Liver (tissue), 9 donors: ENCODE data around the gene CLEC4C. TPM values are rescaled to one million over a fixed set of nuclear protein-coding genes. Genes with fewer than 3 reads are reported as not detected.

Experiments used
- DNase-seq: peaks from one replicate; pipeline ENCODE4 v3.0.0-alpha.2; 2017; ENCODE audit warnings: low spot score
- H3K27ac ChIP-seq, 2 donors: one replicate each; pipeline ENCODE4 v1.7.0; 2013; ENCODE audit warnings: inconsistent platforms in 2 of 2, low read length in 2 of 2, control low read depth in 1 of 2, low read depth in 1 of 2, mild to moderate bottlenecking in 1 of 2
- H3K27me3 ChIP-seq, 4 donors: one replicate each; pipeline versions ENCODE4 v1.6.1 to v1.7.0; 2013; ENCODE audit warnings: low read length in 3 of 4, inconsistent platforms in 1 of 4, mild to moderate bottlenecking in 1 of 4, moderate library complexity in 1 of 4; ENCODE audit not compliant: control insufficient read depth in 4 of 4, insufficient read depth in 4 of 4
- H3K36me3 ChIP-seq, 4 donors: one replicate each; pipeline versions ENCODE4 v1.6.1 to v1.7.0; 2013; ENCODE audit warnings: low read length in 3 of 4, mild to moderate bottlenecking in 3 of 4, low read depth in 1 of 4, moderate library complexity in 1 of 4; ENCODE audit not compliant: control insufficient read depth in 4 of 4, insufficient read depth in 3 of 4
- H3K4me1 ChIP-seq, 4 donors: one replicate each; pipeline versions ENCODE4 v1.6.1 to v1.7.0; 2013; ENCODE audit warnings: low read length in 3 of 4, mild to moderate bottlenecking in 3 of 4, moderate library complexity in 1 of 4; ENCODE audit not compliant: control insufficient read depth in 4 of 4, insufficient read depth in 4 of 4
- H3K4me3 ChIP-seq, 3 donors: one replicate each; pipeline versions ENCODE4 v1.6.1 to v1.7.0; 2013; ENCODE audit warnings: low read length in 3 of 3, control low read depth in 1 of 3, low read depth in 1 of 3, mild to moderate bottlenecking in 1 of 3
- H3K9ac ChIP-seq, 2 donors: one replicate each; pipeline ENCODE4 v1.7.0; 2013; ENCODE audit warnings: low read length in 2 of 2, mild to moderate bottlenecking in 2 of 2, moderate library complexity in 2 of 2, control low read depth in 1 of 2, low read depth in 1 of 2
- H3K9me3 ChIP-seq, 4 donors: one replicate each; pipeline versions ENCODE4 v1.6.1 to v1.7.0; 2013; ENCODE audit warnings: low read length in 3 of 4; ENCODE audit not compliant: control insufficient read depth in 4 of 4
- ATF3 ChIP-seq: IDR thresholded peaks from 2 replicates; pipeline ENCODE4 v1.6.1; 2016; ENCODE audit warnings: antibody characterized with exemption
- CTCF ChIP-seq: fragments of 150-350 bp; IDR thresholded peaks from 2 replicates; pipeline ENCODE4 v1.5.1; 2017; ENCODE audit warnings: improper control_type of control experiment, low read depth, low read length; ENCODE audit not compliant: missing input control
- EGR1 ChIP-seq, 2 donors: IDR thresholded peaks; 2 replicates each; pipeline ENCODE4 v1.6.1; 2016 to 2018; ENCODE audit warnings: antibody characterized with exemption in 2 of 2, low read depth in 2 of 2
- FOXA1 ChIP-seq: IDR thresholded peaks from 2 replicates; pipeline ENCODE4 v1.6.1; 2016; ENCODE audit warnings: antibody characterized with exemption
- FOXA2 ChIP-seq: IDR thresholded peaks from 2 replicates; pipeline ENCODE4 v1.6.1; 2016; ENCODE audit warnings: antibody characterized with exemption
- GABPA ChIP-seq, 2 donors: IDR thresholded peaks in 1 of 2; conservative IDR thresholded peaks in 1 of 2; 2 replicates each; pipeline ENCODE4 v1.6.1; 2016; ENCODE audit warnings: antibody characterized with exemption in 2 of 2, mild to moderate bottlenecking in 1 of 2, moderate library complexity in 1 of 2
- HNF4A ChIP-seq, 2 donors: conservative IDR thresholded peaks; 2 replicates each; pipeline ENCODE4 v1.6.1; 2016; ENCODE audit warnings: antibody characterized with exemption in 2 of 2, mild to moderate bottlenecking in 2 of 2
- HNF4G ChIP-seq: IDR thresholded peaks from 2 replicates; pipeline ENCODE4 v1.6.1; 2016; ENCODE audit warnings: antibody characterized with exemption
- JUND ChIP-seq, 2 donors: IDR thresholded peaks; 2 replicates each; pipeline ENCODE4 v1.6.1; 2016; ENCODE audit warnings: antibody characterized with exemption in 2 of 2
- MAX ChIP-seq: IDR thresholded peaks from 2 replicates; pipeline ENCODE4 v1.6.1; 2016; ENCODE audit warnings: antibody characterized with exemption
- NR2F2 ChIP-seq: IDR thresholded peaks from 2 replicates; pipeline ENCODE4 v1.6.1; 2016; ENCODE audit warnings: antibody characterized with exemption
- RAD21 ChIP-seq, 2 donors: IDR thresholded peaks; 2 replicates each; pipeline ENCODE4 v1.6.1; 2016; ENCODE audit warnings: antibody characterized with exemption in 2 of 2, mild to moderate bottlenecking in 2 of 2
- REST ChIP-seq: IDR thresholded peaks from 2 replicates; pipeline ENCODE4 v1.6.1; 2016; ENCODE audit warnings: antibody characterized with exemption, mild to moderate bottlenecking
- RXRA ChIP-seq, 2 donors: IDR thresholded peaks; 2 replicates each; pipeline ENCODE4 v1.6.1; 2017 to 2018; ENCODE audit warnings: antibody characterized with exemption in 2 of 2, mild to moderate bottlenecking in 1 of 2
- SP1 ChIP-seq: IDR thresholded peaks from 2 replicates; pipeline ENCODE4 v1.6.1; 2018; ENCODE audit warnings: antibody characterized with exemption, mild to moderate bottlenecking
- TAF1 ChIP-seq: conservative IDR thresholded peaks from 2 replicates; pipeline ENCODE4 v1.6.1; 2016; ENCODE audit warnings: antibody characterized with exemption, mild to moderate bottlenecking
- YY1 ChIP-seq: IDR thresholded peaks from 2 replicates; pipeline ENCODE4 v1.6.1; 2016; ENCODE audit warnings: antibody characterized with exemption, mild to moderate bottlenecking
- ZBTB33 ChIP-seq: IDR thresholded peaks from 2 replicates; pipeline ENCODE4 v1.6.1; 2016; ENCODE audit warnings: antibody characterized with exemption
- WGBS: extraction: QIAGEN DNeasy Blood & Tissue Kit; methylation state at CpG from one replicate; pipeline ENCODE4 v1.1.7; 2013; 5-methylcytosine and 5-hydroxymethylcytosine counted together
- polyA plus RNA-seq, 2 donors: library from polyadenylated mRNA; stranded (reverse) in 1 of 2; unstranded in 1 of 2; fragments of 200-250 nt in 1 of 2; fragments of >200 nt in 1 of 2; fragmentation: Nextera tagmentation in 1 of 2; extraction: Ambion mirVana in 1 of 2; gene quantifications; one replicate each; pipeline versions ENCODE4 v1.2.1 to v1.2.3, GENCODE V29; 2013 to 2015
- total RNA-seq, 2 donors: library from RNA; depleted of rRNA; stranded (reverse); fragments of >200 nt; gene quantifications; one replicate each; pipeline ENCODE4 v1.2.3, GENCODE V29; 2014
- donor health status: healthy.
- donor health status: healthy.
- donor health status: healthy.
- donor health status: healthy.
- donor health status: healthy.

The CLEC4C gene
- under 1 TPM in 1 of 2 donors, not detected in 1; 0.33 TPM for total RNA-seq
- polyA plus RNA-seq, result not detected

- Histone ChIP-seq H3K4me3 (no peak within 1 kb of the TSS), H3K27ac (no peak within 1 kb of the TSS), H3K9ac (no peak within 1 kb of the TSS), H3K9me3 (peaks cover 0 to 5% (median 0%) of the 10 kb centered on the region in 4 donors), H3K4me1 (no peaks in the 10 kb centered on the region), H3K36me3 (no peaks in the 10 kb centered on the region), H3K27me3 (no peaks in the 10 kb centered on the region)
- TF ChIP-seq HNF4A (conservative IDR thresholded peaks at IDR 0.05), result no peak
- no peak for TF ChIP-seq TAF1
- no peak for TF ChIP-seq REST
- TF ChIP-seq ZBTB33, result no peak
- no peak for TF ChIP-seq RAD21 (IDR thresholded peaks at IDR 0.05)
- no peak for TF ChIP-seq NR2F2
- TF ChIP-seq RXRA (IDR thresholded peaks at IDR 0.05), result no peak
- TF ChIP-seq GABPA (IDR thresholded peaks at IDR 0.05 in 1 of 2, conservative IDR thresholded peaks at IDR 0.05 in 1 of 2), result no peak
- no peak for TF ChIP-seq JUND (IDR thresholded peaks at IDR 0.05)
- no peak for TF ChIP-seq MAX
- TF ChIP-seq FOXA1, result no peak
- no peak for TF ChIP-seq YY1
- TF ChIP-seq FOXA2, result no peak
- TF ChIP-seq CTCF, result no peak
- DNase-seq, result no peak
- 85% methylated on average over 5 of the region's 5 CpGs for WGBS
Measured at GRCh38 chr12:7747246-7747645, at the start of gene CLEC4C. Gene CLEC4C, minus strand, starts transcription at chr12:7747375. Its CDS starts 27 bp downstream, at chr12:7747348.

- TF ChIP-seq ATF3 (no peak), FOXA2 (no peak), SP1 (no peak), NR2F2 (no peak), CTCF (no peak), MAX (no peak), YY1 (no peak), ZBTB33 (no peak), RXRA (IDR thresholded peaks at IDR 0.05) (no peak), JUND (IDR thresholded peaks at IDR 0.05) (no peak), HNF4A (conservative IDR thresholded peaks at IDR 0.05) (no peak), GABPA (IDR thresholded peaks at IDR 0.05 in 1 of 2, conservative IDR thresholded peaks at IDR 0.05 in 1 of 2) (no peak), EGR1 (IDR thresholded peaks at IDR 0.05; ENCODE audit: low read depth in 2 of 2) (no peak), HNF4G (no peak), RAD21 (IDR thresholded peaks at IDR 0.05) (no peak)
- no peak for DNase-seq
- H3K27me3 ChIP-seq, result peaks cover 0 to 3% (median 0%) of the 10 kb centered on the region in 4 donors
- no peak overlapping the region for H3K4me3 ChIP-seq
- no peaks in the 10 kb centered on the region for H3K9me3 ChIP-seq
- H3K9ac ChIP-seq, result no peak overlapping the region
- no peak overlapping the region for H3K27ac ChIP-seq
- 65% methylated on average over 3 of the region's 3 CpGs for WGBS
- H3K4me1 ChIP-seq, result no peaks in the 10 kb centered on the region
- H3K36me3 ChIP-seq, result no peaks in the 10 kb centered on the region
Measured at GRCh38 chr12:7793211-7793610, 46.0 kb upstream of the CLEC4C start.
